ENCODE data around the gene TRMT44.
A peak's percentile ranks its signal among the peaks of the same experiment; 100 is the strongest.

TRMT44 gene, protein sequence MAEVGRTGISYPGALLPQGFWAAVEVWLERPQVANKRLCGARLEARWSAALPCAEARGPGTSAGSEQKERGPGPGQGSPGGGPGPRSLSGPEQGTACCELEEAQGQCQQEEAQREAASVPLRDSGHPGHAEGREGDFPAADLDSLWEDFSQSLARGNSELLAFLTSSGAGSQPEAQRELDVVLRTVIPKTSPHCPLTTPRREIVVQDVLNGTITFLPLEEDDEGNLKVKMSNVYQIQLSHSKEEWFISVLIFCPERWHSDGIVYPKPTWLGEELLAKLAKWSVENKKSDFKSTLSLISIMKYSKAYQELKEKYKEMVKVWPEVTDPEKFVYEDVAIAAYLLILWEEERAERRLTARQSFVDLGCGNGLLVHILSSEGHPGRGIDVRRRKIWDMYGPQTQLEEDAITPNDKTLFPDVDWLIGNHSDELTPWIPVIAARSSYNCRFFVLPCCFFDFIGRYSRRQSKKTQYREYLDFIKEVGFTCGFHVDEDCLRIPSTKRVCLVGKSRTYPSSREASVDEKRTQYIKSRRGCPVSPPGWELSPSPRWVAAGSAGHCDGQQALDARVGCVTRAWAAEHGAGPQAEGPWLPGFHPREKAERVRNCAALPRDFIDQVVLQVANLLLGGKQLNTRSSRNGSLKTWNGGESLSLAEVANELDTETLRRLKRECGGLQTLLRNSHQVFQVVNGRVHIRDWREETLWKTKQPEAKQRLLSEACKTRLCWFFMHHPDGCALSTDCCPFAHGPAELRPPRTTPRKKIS
- long read RNA-seq, donor 1, partial matches to known transcripts: 0 of 3 reads
- long read RNA-seq, donor 1, other reads (novel, unspliced or antisense): 0 of 3 reads
- long read RNA-seq, donor 2, transcript TRMT44-201 (11 exons, 2,799 nt): major isoform, 5 of 5 reads
- long read RNA-seq, donor 2, partial matches to known transcripts: 0 of 5 reads
- long read RNA-seq, donor 2, other reads (novel, unspliced or antisense): 0 of 5 reads
- long read RNA-seq, donor 3, partial matches to known transcripts: 0 of 1 reads
- long read RNA-seq, donor 3, other reads (novel, unspliced or antisense): 0 of 1 reads
- long read RNA-seq, donor 4: 0 reads
- long read RNA-seq, donor 5, partial matches to known transcripts: 0 of 2 reads
- long read RNA-seq, donor 5, other reads (novel, unspliced or antisense): 0 of 2 reads
- long read RNA-seq, donor 6, partial matches to known transcripts: 0 of 1 reads
- long read RNA-seq, donor 6, other reads (novel, unspliced or antisense): 0 of 1 reads
- long read RNA-seq, donor 7, partial matches to known transcripts: 0 of 2 reads
- long read RNA-seq, donor 7, other reads (novel, unspliced or antisense): 0 of 2 reads
- long read RNA-seq, donor 8, partial matches to known transcripts: 0 of 3 reads
- long read RNA-seq, donor 8, other reads (novel, unspliced or antisense): 0 of 3 reads

DNA sequence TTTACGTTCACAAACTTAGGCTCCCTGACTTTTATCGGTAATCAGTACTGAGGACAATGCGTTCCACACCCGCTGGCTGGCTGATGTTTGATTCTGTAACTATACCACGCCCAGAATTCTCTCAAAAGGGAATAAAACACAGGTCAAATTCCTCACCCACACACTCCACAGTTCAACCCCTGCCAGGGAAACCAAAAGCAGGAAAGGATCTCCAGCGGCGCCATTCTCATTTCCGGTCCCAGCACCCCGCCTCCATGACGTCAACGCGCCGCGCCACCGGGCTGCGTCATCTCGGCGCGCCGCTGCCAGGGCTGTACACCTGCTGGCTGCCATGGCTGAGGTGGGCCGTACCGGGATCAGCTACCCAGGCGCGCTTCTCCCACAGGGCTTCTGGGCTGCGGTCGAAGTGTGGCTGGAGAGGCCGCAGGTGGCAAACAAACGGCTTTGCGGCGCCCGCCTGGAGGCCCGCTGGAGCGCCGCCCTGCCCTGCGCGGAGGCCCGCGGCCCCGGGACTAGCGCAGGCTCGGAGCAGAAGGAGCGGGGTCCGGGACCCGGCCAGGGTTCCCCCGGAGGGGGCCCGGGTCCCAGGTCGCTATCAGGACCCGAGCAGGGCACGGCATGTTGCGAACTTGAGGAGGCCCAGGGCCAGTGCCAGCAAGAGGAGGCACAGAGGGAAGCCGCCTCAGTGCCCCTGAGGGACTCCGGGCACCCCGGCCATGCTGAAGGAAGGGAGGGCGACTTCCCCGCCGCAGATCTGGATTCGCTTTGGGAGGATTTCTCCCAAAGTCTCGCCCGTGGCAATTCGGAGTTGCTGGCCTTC lies at the start of gene TRMT44, which contains the start of gene ACOX3:
Gene TRMT44 (plus strand): TSS at position 286 of the 820 bp plus-strand sequence. CDS start 46 bp downstream, at position 332.
Gene ACOX3 (minus strand): TSS at position 232 of the 820 bp plus-strand sequence. CDS start 24,202 bp downstream, outside the sequence.
- DNase-seq: peak; percentile 94

DNA sequence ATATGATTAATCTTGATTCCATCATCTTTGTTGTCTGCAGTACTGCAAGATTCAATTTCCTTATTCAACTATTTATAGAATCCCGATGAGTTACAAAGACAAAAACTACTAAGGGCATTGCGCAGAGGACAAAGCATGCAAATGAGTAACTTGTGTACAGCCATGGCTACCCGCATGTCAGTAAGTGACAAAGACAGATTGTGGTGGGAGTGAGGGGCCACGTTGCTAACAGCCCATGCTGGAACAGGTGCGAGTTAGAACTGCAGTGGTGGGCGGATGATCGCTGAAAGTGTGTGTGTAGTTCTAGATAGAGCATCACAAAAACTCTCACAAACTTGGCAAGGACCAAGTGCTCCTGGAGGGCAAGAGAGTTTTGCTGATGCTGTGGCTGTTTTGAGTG lies 49.5 kb upstream of the TRMT44 start:
- DNase-seq: no peak

DNA sequence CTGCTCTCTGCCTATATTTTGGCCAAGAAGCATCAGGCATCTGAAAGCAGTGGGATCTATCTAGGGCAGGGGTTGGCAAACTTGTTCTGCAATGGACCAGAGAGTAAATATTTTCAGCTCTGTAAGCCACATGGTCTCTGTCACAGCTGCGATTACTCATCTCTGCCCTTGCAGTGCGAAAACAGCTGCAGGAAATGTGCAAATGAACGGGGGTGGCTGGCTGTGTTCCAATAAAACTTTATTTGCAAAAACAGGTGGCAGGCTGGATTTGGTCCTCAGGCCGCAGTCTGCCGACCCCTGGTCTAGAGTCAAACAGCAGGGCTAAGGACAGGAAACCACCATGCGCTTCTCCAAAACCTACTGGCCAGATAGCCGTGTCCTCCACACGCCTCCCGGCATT lies 48.6 kb upstream of the TRMT44 start:
- no peak for DNase-seq

DNA sequence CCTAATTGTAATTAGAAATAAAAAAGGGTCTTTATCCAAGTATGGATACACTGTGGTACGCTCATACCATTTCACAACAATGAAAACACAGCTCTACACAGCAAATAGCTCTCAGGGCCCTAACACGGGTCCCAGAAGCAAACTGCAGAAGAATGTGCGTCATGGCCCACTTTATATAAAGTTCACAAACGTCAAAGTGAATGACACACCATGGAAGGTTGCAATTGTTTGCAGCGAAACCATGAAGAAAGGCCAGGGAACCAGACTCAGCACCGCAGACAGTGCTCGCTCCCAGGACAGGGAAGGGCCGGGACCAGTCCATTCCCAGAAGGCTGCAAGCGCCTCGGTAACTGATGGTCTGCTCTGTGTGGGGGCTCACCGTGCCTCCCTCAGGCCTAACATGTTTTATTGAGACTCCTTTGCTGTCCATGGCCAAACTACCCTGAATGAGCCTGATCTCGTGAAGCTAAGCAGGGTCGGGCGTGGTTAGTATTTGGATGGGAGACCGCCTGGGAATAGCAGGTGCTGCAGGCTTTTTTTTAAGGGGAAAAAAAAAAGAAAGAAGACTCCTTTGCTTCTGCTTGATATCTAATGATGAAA lies 47.9 kb upstream of the TRMT44 start:
- no peak for DNase-seq

DNA sequence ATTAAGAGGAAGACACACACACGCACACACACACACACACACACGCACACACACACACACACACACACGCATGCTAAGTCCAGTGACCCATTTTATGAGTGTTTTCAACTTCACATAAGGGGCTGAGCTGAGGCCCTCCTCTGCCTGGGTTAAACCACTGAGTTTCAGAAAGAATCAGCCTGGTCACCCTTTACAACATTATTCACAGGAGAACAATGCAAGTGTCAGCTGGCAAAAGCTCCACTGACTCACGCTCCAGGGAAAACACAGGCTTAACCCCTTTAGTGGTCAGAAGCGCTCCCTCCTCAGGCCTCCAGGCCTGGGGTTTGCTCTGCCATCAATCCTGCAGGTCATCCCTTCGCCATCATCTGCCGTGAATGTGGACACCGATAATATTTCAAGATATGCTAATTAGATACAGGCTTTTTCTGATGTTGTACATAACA lies 47.0 kb upstream of the TRMT44 start:
- DNase-seq: no peak

DNA sequence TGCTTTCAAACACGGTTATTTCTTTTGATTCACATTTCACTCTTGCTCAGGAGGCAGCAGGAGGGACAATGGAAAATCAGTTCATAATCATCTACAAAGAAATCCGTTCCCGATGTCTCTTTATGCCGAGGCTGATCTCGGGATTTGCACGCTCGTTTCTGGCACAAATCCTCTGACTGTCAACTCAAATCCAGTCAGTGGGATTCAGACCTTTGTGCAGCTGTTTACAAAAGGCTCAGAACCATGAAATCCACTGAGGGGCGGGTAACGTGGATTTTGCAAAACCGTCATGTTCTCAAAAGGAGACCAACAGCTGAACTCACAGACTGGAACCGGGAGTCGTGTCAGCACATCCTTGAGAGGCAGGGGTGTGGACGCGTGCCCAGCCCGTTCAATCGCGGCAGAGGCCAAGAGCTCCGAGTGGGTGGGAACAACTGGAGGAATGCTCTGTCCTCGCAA lies 46.5 kb upstream of the TRMT44 start:
- peak; percentile 30 for DNase-seq

DNA sequence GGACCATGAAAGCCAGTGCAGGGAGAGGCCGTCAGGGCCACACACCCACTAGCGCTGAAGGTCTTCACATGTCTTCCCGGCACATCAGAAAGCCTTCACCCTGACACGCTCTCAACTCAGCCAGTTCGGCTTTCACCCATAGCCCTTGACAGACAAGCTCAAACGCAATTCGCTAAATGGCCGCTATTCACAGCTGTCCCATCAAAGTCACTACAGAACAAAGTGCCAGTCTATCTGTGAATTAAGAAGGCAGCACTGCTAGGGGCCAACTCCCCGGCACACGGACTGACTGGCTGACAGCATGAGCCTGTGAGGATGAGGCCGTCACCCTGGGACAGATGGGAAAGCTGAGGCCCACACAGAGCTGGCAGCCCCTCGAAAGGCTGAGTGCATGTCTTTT lies 45.8 kb upstream of the TRMT44 start:
- no peak for DNase-seq

DNA sequence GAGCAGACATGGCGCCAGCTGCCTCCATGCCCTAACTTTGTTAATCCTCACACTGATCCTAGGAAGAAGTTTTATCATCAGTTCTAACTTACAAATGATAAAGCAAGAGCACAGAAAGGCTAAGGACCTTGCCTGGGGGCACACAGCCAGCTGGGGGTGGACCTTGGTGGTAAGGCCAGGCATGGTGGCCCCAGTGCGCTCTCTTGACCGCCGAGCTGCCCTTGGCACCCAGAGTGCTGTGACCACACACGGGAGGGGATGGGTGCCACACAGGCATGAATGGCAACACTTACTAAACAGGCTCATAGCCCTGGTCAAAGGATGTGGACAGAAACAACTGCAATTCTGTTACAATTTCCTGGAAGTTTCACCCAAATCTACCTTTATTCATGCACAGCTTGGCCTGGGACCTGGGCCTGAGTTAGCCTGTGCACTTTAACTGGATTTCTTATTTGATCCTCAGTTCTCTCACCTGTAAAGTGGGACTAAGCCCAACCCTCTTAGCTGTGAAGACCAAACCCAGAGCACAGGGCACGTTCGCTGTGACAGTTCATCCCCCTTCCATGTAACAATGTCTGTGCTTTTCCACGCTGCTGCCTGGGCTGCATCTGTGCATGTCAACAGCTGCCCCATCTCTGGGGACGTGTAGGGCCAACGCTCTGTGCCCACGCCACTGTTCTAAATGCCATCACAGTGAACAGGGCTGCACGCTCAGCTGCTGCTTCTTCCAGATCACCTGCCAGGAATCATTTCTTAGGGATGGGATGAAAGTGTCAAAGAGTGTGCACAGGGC lies 44.9 kb upstream of the TRMT44 start:
- DNase-seq: no peak

DNA sequence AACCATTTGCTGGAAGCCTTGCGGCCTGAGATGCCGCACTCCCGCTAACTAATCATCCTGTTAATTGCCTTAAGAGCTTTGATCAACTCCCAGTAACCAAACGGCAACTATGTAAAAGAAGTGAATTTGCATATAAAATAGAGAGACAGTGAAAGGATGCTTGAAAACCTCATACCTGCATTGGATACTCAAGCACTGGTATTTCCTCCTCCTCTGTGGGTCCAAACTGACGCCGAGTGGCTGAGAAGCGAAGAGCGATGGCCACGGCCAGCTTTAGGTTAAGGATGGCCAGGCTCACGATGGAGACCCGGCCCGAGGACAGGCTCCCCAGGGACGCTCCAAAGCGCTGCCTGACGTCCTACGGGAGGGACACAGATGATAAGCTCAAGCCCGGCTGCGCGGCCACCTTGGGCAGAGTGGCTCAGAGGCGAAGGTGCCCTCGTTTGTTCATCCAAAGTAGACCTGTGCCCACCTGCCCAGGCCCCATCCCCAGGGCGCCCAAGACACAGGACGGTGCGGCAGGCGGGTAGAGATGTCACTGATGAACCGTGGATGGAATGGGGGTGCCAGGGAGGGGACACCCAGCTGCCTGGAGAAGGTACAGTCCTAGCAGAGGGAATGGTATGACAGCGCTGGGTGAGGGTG lies 43.7 kb upstream of the TRMT44 start:
- no peak for DNase-seq

DNA sequence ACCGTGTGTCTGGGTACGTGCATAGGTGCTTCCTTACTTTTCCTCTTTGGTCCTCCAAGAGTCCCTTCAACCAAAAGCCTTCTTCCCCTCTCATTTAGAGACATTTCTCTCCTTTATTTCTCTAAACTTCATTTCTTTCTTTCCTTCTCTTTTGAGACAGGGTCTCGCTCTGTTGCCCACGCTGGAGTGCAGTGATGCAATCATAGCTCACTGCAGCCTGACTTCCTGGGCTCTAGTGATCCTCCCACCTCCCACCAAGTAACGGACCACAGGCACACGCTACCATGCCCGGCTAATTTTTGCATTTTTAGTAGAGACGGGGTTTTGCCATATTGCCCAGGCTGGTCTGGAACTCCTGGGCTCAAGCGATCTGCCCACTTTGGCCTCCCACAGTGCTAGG lies 42.2 kb upstream of the TRMT44 start:
- no peak for DNase-seq

DNA sequence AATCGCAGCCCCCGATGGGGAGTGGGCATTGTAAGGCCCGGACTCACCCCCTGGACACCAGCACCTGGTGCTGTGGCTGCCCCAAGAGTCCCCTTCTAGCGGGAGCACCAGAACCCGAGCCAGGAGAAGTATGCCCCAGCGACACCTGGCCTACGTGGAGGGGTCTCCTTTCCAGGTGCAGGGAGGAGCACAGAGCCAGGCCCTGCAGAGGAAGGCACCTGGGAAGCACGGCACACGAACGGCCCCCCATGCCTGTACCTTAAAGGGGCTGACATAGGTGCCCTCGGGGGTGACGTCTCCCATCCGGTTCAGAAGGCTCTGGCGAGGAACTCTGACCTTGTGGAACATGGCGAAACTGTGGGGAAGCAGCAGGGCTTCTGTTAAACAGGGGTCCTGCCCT lies 41.3 kb upstream of the TRMT44 start:
- DNase-seq: no peak

DNA sequence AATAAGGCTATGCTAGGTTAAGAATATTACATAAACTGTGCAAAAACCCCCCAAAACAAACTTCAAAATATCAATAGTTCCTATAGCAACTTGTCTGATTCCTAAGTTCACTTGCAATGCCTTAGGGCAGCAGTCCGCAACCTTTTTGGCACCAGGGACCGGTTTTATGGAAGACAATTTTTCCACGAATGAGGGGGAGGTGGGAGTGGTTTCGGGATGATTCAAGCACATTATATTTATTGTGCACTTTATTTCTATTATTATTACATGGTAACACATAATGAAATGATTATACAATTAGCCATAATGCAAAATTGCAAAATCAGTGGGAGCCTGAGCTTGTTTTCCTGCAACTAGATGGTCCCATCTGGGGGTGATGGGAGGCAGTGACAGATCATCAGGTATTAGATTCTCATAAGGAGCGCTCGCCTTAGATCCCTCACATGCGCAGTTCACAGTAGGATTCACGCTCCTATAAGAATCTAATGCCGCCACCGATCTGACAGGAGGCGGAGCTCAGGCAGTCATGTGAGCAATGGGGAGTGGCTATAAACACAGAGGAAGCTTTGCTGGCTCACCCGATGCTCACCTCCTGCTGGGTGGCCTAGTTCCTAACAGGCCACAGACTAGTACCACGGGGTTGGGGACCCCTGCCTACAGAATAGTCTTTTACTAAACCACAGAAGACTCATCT lies 39.8 kb upstream of the TRMT44 start:
- DNase-seq: no peak

DNA sequence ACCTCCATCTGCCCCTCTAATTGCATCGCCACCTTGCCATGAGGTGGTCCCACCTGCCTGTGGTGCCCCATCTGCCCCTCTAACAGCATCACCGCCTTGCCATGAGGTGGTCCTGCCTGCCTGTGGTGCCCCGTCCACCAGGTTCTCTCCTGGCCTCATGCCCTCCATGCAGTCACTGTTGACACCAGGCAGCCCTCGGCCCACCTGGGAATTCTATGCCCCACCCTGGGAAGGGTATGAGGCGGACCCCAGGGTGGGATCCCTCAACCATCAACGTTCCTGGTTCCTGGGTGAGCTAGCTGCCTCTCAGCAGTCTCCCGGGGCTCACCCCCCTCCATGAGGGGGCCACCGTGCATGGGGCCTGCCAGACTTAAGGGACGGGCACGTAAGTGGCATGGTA lies 38.9 kb upstream of the TRMT44 start:
- DNase-seq: no peak

DNA sequence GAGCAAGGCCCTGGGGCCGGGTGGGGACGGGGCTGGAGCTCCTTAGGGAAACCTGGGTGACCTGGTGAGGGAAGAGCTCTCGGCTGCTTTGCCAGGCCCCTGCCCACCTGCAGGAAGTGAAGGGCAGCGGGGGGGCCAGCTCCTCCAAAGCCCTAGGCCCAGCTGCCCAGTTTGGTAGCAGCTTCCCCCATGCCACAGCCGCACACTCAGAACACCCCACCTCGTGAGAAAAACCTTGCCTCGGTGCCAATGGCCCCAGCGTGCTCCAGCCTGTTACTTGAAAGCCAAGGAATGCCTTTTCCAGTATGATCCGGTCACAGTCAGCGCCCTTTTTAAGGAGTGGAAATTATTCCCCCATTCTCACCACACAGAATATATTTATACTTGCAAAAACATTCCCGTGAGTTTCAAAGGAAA lies 38.4 kb upstream of the TRMT44 start:
- no peak for DNase-seq

DNA sequence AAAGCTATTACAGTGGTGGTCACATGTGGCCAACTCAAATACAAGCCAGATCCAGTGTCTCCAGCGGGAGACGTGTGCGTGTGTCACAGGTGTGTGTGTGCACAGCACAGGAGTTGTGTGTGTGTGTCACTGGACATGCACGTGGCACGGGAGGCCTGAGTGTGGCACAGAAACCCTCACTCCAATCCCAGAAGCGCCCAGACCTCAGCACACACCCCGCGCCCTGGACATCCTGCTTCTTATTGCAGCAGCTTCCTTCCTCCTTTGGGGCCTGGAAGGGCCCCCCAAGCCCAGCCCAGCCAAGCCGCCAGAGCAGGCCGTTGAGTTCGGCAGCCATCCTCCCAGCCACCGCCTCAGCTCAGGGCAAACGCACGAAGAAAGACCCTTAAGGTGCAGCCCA lies 37.9 kb upstream of the TRMT44 start:
- DNase-seq: peak; percentile 30

DNA sequence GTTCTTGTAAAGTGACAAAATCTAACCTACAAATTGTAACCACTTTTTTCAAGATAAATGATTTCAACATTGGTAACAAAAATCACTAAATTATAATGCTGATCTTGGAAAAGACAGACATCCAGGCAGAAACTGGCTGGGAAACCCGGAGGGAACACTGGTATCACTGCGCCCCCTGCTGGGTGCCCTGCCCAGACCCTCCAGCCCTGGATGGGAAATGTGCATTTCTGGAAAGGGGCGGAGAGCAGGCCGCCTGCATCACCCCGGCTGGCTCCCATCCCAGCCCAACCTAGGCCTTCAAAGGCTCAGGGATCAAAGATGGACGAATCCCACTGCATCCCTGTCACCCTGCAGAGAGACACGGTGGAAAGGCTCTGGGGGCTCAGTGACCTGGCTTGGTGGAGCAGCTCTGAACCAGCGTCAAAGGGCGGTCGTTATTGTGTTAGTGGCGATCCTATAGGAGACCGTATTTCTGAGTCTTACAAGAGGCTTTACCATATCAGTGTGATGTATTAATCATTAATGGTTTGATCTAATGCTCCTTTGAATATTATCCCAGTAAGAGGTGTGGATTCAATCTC lies 37.3 kb upstream of the TRMT44 start:
- DNase-seq: peak; percentile 65

DNA sequence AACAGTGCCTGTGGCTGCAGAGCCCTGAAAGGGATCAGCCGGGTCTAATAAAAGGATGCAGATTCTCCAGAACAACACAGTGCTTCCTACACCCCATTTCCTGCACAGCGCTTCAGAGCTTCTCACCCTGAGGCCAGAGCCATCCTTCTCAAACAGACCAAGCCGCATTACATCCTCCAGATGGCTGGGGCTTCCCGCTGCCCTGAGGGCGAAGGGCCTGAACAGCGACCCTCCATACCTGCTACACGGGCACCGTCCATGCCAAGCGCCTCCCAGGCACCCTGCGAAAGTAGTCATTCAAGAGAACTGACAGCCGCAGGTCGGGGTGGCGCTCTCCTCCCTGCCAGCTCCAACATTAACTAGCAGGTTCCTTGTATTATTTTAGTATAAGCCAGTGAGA lies 36.6 kb upstream of the TRMT44 start:
- no peak for DNase-seq

All from right kidney (tissue), 9 donors.